GM23338 (cell line): Measurements from ENCODE around the gene NEK3.

ENCODE experiments used
- CREB1 ChIP-seq: fragments of 250-450 bp; sonication (Bioruptor Pico); IDR thresholded peaks from 2 replicates; pipeline ENCODE4 v1.5.0; 2020; ENCODE audit warnings: low read depth, mild to moderate bottlenecking, moderate library complexity
- CTCF ChIP-seq, 2 experiments: fragments of 200-600 bp in 1 of 2; sonication (generic) in 1 of 2; conservative IDR thresholded peaks; 2 replicates each; pipeline versions ENCODE4 v1.5.1 to v1.6.1; 2016 to 2017; ENCODE audit warnings: antibody characterized with exemption in 2 of 2, low read depth in 2 of 2, mild to moderate bottlenecking in 2 of 2, moderate library complexity in 1 of 2
- EZH2 ChIP-seq: fragments of 200-600 bp; sonication (generic); IDR thresholded peaks from one replicate; pipeline ENCODE4 v1.8.0; 2017; ENCODE audit warnings: antibody characterized with exemption, mild to moderate bottlenecking, low read depth; ENCODE audit not compliant: unreplicated experiment
- EZH2phosphoT487 ChIP-seq: fragments of 200-600 bp; sonication (generic); IDR thresholded peaks from one replicate; pipeline ENCODE4 v1.8.1; 2018; ENCODE audit warnings: antibody characterized with exemption; ENCODE audit not compliant: unreplicated experiment
- JUNB ChIP-seq: IDR thresholded peaks from one replicate; pipeline ENCODE4 v1.6.1; 2016; ENCODE audit warnings: antibody characterized with exemption; ENCODE audit not compliant: unreplicated experiment
- NANOG ChIP-seq: IDR thresholded peaks from 2 replicates; pipeline ENCODE4 v1.6.1; 2016; ENCODE audit warnings: antibody characterized with exemption, borderline replicate concordance
- POLR2AphosphoS5 ChIP-seq: IDR thresholded peaks from 2 replicates; pipeline ENCODE4 v1.6.1; 2016; ENCODE audit warnings: antibody characterized with exemption, low read depth
- REST ChIP-seq: IDR thresholded peaks from one replicate; pipeline ENCODE4 v1.6.1; 2018; ENCODE audit warnings: antibody characterized with exemption; ENCODE audit not compliant: unreplicated experiment

- TF ChIP-seq CTCF (conservative IDR thresholded peaks at IDR 0.05; ENCODE audit: low read depth in 2 of 2) (no peak), POLR2AphosphoS5 (no peak), CREB1 (CRISPR knock-in tag) (no peak), EZH2 (no peak), REST (no peak), EZH2phosphoT487 (no peak), JUNB (no peak), NANOG (no peak)
Observed at GRCh38 chr13:52109116-52109670, 50.2 kb downstream of the NEK3 start.
